Ishikawa (cell line): Measurements from ENCODE around the gene CARD11.

Experiments used
- CEBPB ChIP-seq: IDR thresholded peaks from 2 replicates; pipeline ENCODE4 v1.6.1; 2012
- CREB1 ChIP-seq: IDR thresholded peaks from 2 replicates; pipeline ENCODE4 v1.6.1; 2012; ENCODE audit warnings: low read depth
- EGR1 ChIP-seq: IDR thresholded peaks from 2 replicates; pipeline ENCODE4 v1.6.1; 2012
- EP300 ChIP-seq: IDR thresholded peaks from 2 replicates; pipeline ENCODE4 v1.6.1; 2012; ENCODE audit warnings: borderline replicate concordance
- FOXM1 ChIP-seq: IDR thresholded peaks from 2 replicates; pipeline ENCODE4 v1.6.1; 2012; ENCODE audit warnings: low read depth, borderline replicate concordance
- MAX ChIP-seq: IDR thresholded peaks from 2 replicates; pipeline ENCODE4 v1.6.1; 2012
- NFIC ChIP-seq: IDR thresholded peaks from 2 replicates; pipeline ENCODE4 v1.6.1; 2012
- RAD21 ChIP-seq: IDR thresholded peaks from 2 replicates; pipeline ENCODE4 v1.6.1; 2012; ENCODE audit warnings: low read depth
- REST ChIP-seq: IDR thresholded peaks from 2 replicates; pipeline ENCODE4 v1.6.1; 2012; ENCODE audit warnings: low read depth, mild to moderate bottlenecking
- TAF1 ChIP-seq: IDR thresholded peaks from 2 replicates; pipeline ENCODE4 v1.6.1; 2012; ENCODE audit warnings: low read depth, mild to moderate bottlenecking
- TCF12 ChIP-seq: IDR thresholded peaks from 2 replicates; pipeline ENCODE4 v1.6.1; 2012; ENCODE audit warnings: low read depth
- TEAD4 ChIP-seq: IDR thresholded peaks from 2 replicates; pipeline ENCODE4 v1.6.1; 2012
- USF1 ChIP-seq: IDR thresholded peaks from 2 replicates; pipeline ENCODE4 v1.6.1; 2012
- YY1 ChIP-seq: IDR thresholded peaks from 2 replicates; pipeline ENCODE4 v1.6.1; 2012; ENCODE audit warnings: low read depth
- ZBTB7A ChIP-seq: IDR thresholded peaks from 2 replicates; pipeline ENCODE4 v1.6.1; 2012; ENCODE audit warnings: low read depth

Gene CARD11

GRCh38 chr7:2983586-2983985 lies 60.1 kb downstream of the CARD11 start:
- TF ChIP-seq TEAD4 (no peak), ZBTB7A (no peak)

- TF ChIP-seq REST (no peak), EP300 (no peak), ZBTB7A (no peak), CEBPB (no peak), USF1 (no peak)
These were observed 60.8 kb downstream of the CARD11 start for GRCh38 chr7:2982831-2983230.

- TF ChIP-seq USF1 (no peak), RAD21 (no peak), TAF1 (no peak)
These were observed 61.3 kb downstream of the CARD11 start for GRCh38 chr7:2982401-2982800.

- TF ChIP-seq TCF12 (no peak), MAX (no peak)
These were observed 62.6 kb downstream of the CARD11 start for GRCh38 chr7:2981103-2981480.

GRCh38 chr7:2980401-2981102 lies 63.1 kb downstream of the CARD11 start:
- no peak for TF ChIP-seq YY1
- TF ChIP-seq TEAD4, result no peak
- no peak for TF ChIP-seq REST
- no peak for TF ChIP-seq CEBPB
- TF ChIP-seq TAF1, result no peak
- TF ChIP-seq MAX, result no peak
- TF ChIP-seq FOXM1, result no peak
- no peak for TF ChIP-seq USF1

GRCh38 chr7:2979951-2980350 lies 63.7 kb downstream of the CARD11 start:
- TF ChIP-seq NFIC (no peak), MAX (no peak), YY1 (no peak), REST (no peak), TCF12 (no peak), CEBPB (no peak), TAF1 (no peak), FOXM1 (no peak), EGR1 (no peak), USF1 (no peak), TEAD4 (no peak), EP300 (no peak), CREB1 (no peak), ZBTB7A (no peak), RAD21 (no peak)
